ENCODE results near the gene HIVEP2.

DNA sequence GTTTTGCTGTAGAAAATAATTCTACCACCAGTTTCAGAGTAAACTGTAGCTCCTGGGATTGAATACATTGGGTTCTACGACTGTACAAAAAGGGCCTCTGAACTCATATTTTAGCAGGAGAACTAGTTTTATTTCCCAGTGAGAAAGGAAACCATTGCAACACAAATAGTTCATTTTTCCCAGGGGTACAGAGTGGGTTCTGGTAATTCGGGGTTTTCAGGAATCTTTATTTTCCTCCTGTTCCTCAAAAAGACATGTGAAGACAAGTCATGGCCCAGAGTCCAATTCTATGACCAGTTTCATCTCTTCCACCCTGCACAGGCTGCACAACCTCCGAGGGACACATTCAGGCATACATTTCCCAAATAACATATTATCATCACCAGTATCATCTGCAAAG, 222.1 kb downstream of the HIVEP2 start:
- TF ChIP-seq, protein P1, sequence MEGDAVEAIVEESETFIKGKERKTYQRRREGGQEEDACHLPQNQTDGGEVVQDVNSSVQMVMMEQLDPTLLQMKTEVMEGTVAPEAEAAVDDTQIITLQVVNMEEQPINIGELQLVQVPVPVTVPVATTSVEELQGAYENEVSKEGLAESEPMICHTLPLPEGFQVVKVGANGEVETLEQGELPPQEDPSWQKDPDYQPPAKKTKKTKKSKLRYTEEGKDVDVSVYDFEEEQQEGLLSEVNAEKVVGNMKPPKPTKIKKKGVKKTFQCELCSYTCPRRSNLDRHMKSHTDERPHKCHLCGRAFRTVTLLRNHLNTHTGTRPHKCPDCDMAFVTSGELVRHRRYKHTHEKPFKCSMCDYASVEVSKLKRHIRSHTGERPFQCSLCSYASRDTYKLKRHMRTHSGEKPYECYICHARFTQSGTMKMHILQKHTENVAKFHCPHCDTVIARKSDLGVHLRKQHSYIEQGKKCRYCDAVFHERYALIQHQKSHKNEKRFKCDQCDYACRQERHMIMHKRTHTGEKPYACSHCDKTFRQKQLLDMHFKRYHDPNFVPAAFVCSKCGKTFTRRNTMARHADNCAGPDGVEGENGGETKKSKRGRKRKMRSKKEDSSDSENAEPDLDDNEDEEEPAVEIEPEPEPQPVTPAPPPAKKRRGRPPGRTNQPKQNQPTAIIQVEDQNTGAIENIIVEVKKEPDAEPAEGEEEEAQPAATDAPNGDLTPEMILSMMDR (IDR thresholded peaks at IDR 0.05; ENCODE audit: extremely low read depth in 1 of 2, insufficient read depth in 1 of 2, low read depth in 1 of 2, low read length in 2 of 2): no peak
- TF ChIP-seq MYC (IDR thresholded peaks at IDR 0.05; ENCODE audit: low read depth, low read length) (no peak), POLR2A (IDR thresholded peaks at IDR 0.05; ENCODE audit: low read depth, low read length) (no peak), JUN (IDR thresholded peaks at IDR 0.05; ENCODE audit: borderline replicate concordance, insufficient read depth, insufficient read length, low read depth) (no peak), EZH2 (IDR thresholded peaks at IDR 0.05; ENCODE audit: borderline replicate concordance, low read depth, low read length, severe bottlenecking) (no peak)
